ENCODE data around the gene ZNF410. TPM values are rescaled to one million over a fixed set of nuclear protein-coding genes. Genes with fewer than 3 reads are reported as not detected.
A peak's percentile ranks its signal among the peaks of the same experiment; 100 is the strongest.
"Not testable (repeated sequence)": the region's sequence is repeated elsewhere in the genome, so short reads cannot be mapped to it uniquely, and the experiment has no call there.

ZNF410 gene
- total RNA-seq, 1 donor from 2014 or later, result 70.1 TPM

DNA sequence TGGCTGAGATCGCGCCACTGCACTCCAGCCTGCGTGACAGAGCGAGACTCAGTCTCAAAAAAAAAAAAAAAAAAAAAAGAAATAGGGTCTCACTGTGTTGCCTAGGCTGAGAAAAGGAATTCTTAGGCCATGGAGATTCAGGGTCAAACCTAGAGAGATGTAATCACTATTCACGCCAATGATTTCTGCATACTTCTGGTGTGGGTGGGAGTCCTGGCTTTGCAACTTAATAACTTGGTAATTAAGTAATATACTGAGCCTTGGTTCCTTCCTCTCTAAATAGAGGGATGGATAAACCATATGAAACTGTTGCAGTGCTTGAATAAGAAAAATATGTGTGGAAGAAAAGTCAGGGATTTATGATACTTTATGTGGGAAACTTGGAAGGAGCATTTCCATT lies 2.7 kb downstream of the ZNF410 start:
- Mint-ChIP-seq H3K4me3 (no peak overlapping the region), H3K36me3 (ENCODE audit: low read depth) (peaks cover 22% of the 10 kb centered on the region), H3K27me3 (ENCODE audit: insufficient read depth) (no peaks in the 10 kb centered on the region), H3K9me3 (no peaks in the 10 kb centered on the region), H3K4me1 (ENCODE audit: low read depth) (peaks cover 62% of the 10 kb centered on the region), H3K27ac (no peak overlapping the region)
- intact Hi-C loops (cut with micrococcal nuclease), result loop anchor here (5.0 kb wide), 2 partner anchors 147 to 322 kb away; partner anchors contain the start of gene ACOT2
- no peak for DNase-seq (ENCODE audit: low spot score)

DNA sequence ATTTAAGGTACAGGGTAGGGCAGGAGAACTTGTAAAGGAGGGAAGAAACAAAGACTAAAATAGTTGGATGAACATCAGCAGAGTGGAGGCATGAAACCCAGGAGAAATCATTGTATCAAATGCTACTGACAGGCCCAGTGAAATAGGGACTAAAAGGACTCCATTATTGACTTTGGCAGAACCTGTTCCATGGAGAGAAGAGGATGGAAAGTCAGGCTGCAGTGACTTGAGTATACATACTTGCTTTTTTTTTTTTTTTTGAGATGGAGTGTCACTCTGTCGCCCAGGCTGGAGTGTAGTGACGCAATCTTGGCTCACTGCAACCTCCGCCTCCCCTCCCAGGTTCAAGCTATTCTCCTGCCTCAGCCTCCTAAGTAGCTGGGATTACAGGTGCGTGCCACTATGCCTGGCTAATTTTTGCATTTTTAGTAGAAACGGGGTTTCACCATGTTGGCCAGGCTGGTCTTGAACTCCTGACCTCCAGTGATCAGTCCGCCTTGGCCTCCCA lies 7.6 kb downstream of the ZNF410 start:
- Mint-ChIP-seq H3K36me3 (ENCODE audit: low read depth) (peaks cover 40% of the 10 kb centered on the region), H3K4me1 (ENCODE audit: low read depth) (peaks cover 35% of the 10 kb centered on the region), H3K27ac (peak overlapping the region; percentile 21)
- DNase-seq (ENCODE audit: low spot score); intact Hi-C loops (cut with micrococcal nuclease); H3K4me3 Mint-ChIP-seq; H3K27me3 Mint-ChIP-seq (ENCODE audit: insufficient read depth); H3K9me3 Mint-ChIP-seq: not testable (repeated sequence)

DNA sequence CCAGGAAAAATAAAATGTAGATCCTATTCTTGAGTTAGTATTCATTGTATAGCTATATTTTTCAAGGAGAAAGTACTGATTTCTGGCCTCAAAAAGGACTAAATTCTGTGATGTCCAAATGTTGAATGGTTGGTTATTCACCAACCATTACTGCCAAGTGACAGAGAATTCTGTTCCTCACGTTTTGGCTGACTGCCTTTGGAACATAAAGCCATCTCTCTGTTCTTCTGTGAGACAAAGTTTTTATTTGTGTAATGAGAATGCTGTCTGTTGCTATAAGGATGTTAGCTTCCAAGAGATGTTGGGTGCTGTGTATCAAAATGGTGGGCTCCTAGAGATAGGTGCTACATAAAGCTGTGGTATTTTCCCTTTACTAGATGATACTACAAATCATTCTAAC lies 9.3 kb downstream of the ZNF410 start:
- peaks cover 23% of the 10 kb centered on the region for H3K4me1 Mint-ChIP-seq (ENCODE audit: low read depth)
- DNase-seq (ENCODE audit: low spot score), result no peak
- no peaks in the 10 kb centered on the region for H3K27me3 Mint-ChIP-seq (ENCODE audit: insufficient read depth)
- H3K36me3 Mint-ChIP-seq (ENCODE audit: low read depth), result peaks cover 39% of the 10 kb centered on the region
- intact Hi-C loops (cut with micrococcal nuclease), result no loop called here
- no peak overlapping the region for H3K4me3 Mint-ChIP-seq
- no peaks in the 10 kb centered on the region for H3K9me3 Mint-ChIP-seq
- no peak overlapping the region for H3K27ac Mint-ChIP-seq

- H3K27me3 Mint-ChIP-seq (ENCODE audit: insufficient read depth), result no peaks in the 10 kb centered on the region
- peaks cover 39% of the 10 kb centered on the region for H3K36me3 Mint-ChIP-seq (ENCODE audit: low read depth)
- H3K4me3 Mint-ChIP-seq, result no peak overlapping the region
- peaks cover 20% of the 10 kb centered on the region for H3K4me1 Mint-ChIP-seq (ENCODE audit: low read depth)
- H3K9me3 Mint-ChIP-seq, result no peaks in the 10 kb centered on the region
- no peak for DNase-seq (ENCODE audit: low spot score)
- intact Hi-C loops (cut with micrococcal nuclease), result no loop called here
- H3K27ac Mint-ChIP-seq, result peak overlapping the region; percentile 30
These were observed 9.9 kb downstream of the ZNF410 start for GRCh38 chr14:73896521-73896920.

- Mint-ChIP-seq H3K27me3 (ENCODE audit: insufficient read depth) (no peaks in the 10 kb centered on the region), H3K36me3 (ENCODE audit: low read depth) (peaks cover 36% of the 10 kb centered on the region), H3K4me3 (no peak overlapping the region), H3K4me1 (ENCODE audit: low read depth) (no peaks in the 10 kb centered on the region), H3K27ac (no peak overlapping the region), H3K9me3 (no peaks in the 10 kb centered on the region)
- no peak for DNase-seq (ENCODE audit: low spot score)
- intact Hi-C loops (cut with micrococcal nuclease), result no loop called here
These were observed 16.4 kb downstream of the ZNF410 start for GRCh38 chr14:73903028-73903427.

GRCh38 chr14:73909681-73910080 lies 23.0 kb downstream of the ZNF410 start:
- Mint-ChIP-seq H3K36me3 (ENCODE audit: low read depth) (peaks cover 68% of the 10 kb centered on the region), H3K4me3 (no peak overlapping the region), H3K27me3 (ENCODE audit: insufficient read depth) (no peaks in the 10 kb centered on the region), H3K9me3 (peaks cover 9% of the 10 kb centered on the region), H3K4me1 (ENCODE audit: low read depth) (peaks cover 6% of the 10 kb centered on the region), H3K27ac (no peak overlapping the region)
- intact Hi-C loops (cut with micrococcal nuclease), result no loop called here
- DNase-seq (ENCODE audit: low spot score), result no peak

GRCh38 chr14:73913256-73913655 lies 26.6 kb downstream of the ZNF410 start:
- Mint-ChIP-seq H3K4me3 (no peak overlapping the region), H3K4me1 (ENCODE audit: low read depth) (peaks cover 6% of the 10 kb centered on the region), H3K27ac (no peak overlapping the region), H3K9me3 (peaks cover 9% of the 10 kb centered on the region), H3K36me3 (ENCODE audit: low read depth) (peaks cover 55% of the 10 kb centered on the region), H3K27me3 (ENCODE audit: insufficient read depth) (no peaks in the 10 kb centered on the region)
- intact Hi-C loops (cut with micrococcal nuclease), result no loop called here
- no peak for DNase-seq (ENCODE audit: low spot score)

- DNase-seq (ENCODE audit: low spot score), result no peak
- intact Hi-C loops (cut with micrococcal nuclease), result no loop called here
- H3K27ac Mint-ChIP-seq, result no peak overlapping the region
- peaks cover 45% of the 10 kb centered on the region for H3K36me3 Mint-ChIP-seq (ENCODE audit: low read depth)
- H3K4me1 Mint-ChIP-seq (ENCODE audit: low read depth), result peaks cover under 1% of the 10 kb centered on the region
- no peaks in the 10 kb centered on the region for H3K27me3 Mint-ChIP-seq (ENCODE audit: insufficient read depth)
- peaks cover 9% of the 10 kb centered on the region for H3K9me3 Mint-ChIP-seq
- no peak overlapping the region for H3K4me3 Mint-ChIP-seq
These were observed 29.7 kb downstream of the ZNF410 start for GRCh38 chr14:73916324-73916723.

- H3K4me3 Mint-ChIP-seq; intact Hi-C loops (cut with micrococcal nuclease); H3K27ac Mint-ChIP-seq; H3K9me3 Mint-ChIP-seq; H3K4me1 Mint-ChIP-seq (ENCODE audit: low read depth); DNase-seq (ENCODE audit: low spot score); H3K27me3 Mint-ChIP-seq (ENCODE audit: insufficient read depth): not testable (repeated sequence)
- H3K36me3 Mint-ChIP-seq (ENCODE audit: low read depth), result peaks cover 44% of the 10 kb centered on the region
These were observed 32.8 kb downstream of the ZNF410 start for GRCh38 chr14:73919457-73919856.

- H3K4me1 Mint-ChIP-seq (ENCODE audit: low read depth), result no peaks in the 10 kb centered on the region
- no peak for DNase-seq (ENCODE audit: low spot score)
- H3K36me3 Mint-ChIP-seq (ENCODE audit: low read depth), result peaks cover 69% of the 10 kb centered on the region
- no peak overlapping the region for H3K27ac Mint-ChIP-seq
- H3K27me3 Mint-ChIP-seq (ENCODE audit: insufficient read depth), result no peaks in the 10 kb centered on the region
- no peaks in the 10 kb centered on the region for H3K9me3 Mint-ChIP-seq
- intact Hi-C loops (cut with micrococcal nuclease), result no loop called here
- H3K4me3 Mint-ChIP-seq, result no peak overlapping the region
These were observed 37.7 kb downstream of the ZNF410 start for GRCh38 chr14:73924337-73924736.

DNA sequence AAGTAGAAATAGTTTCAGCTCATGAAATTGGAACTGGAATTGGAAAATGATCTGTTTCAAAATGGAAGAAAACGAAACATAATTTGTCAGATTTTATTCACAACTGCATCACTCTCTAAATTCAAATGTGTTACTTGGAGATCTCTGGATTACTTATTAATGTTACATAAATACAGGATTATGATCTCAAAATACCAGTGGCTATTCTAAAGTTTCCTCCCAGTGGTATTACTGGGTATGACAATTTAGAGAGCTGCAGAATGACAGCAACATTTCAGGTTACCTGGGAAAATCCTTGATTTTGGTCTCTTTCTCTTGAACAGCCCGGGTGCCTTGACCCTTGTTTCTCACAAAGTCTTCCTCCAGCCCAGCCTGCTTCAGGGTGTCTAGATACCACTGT lies 49.0 kb downstream of the ZNF410 start:
- Mint-ChIP-seq H3K4me3 (no peak overlapping the region), H3K9me3 (no peaks in the 10 kb centered on the region), H3K36me3 (ENCODE audit: low read depth) (peaks cover 25% of the 10 kb centered on the region), H3K27ac (no peak overlapping the region), H3K4me1 (ENCODE audit: low read depth) (peaks cover 6% of the 10 kb centered on the region), H3K27me3 (ENCODE audit: insufficient read depth) (no peaks in the 10 kb centered on the region)
- intact Hi-C loops (cut with micrococcal nuclease), result no loop called here
- no peak for DNase-seq (ENCODE audit: low spot score)

- no peak for DNase-seq (ENCODE audit: low spot score)
- Mint-ChIP-seq H3K36me3 (ENCODE audit: low read depth) (peaks cover 19% of the 10 kb centered on the region), H3K4me1 (ENCODE audit: low read depth) (no peaks in the 10 kb centered on the region), H3K27me3 (ENCODE audit: insufficient read depth) (no peaks in the 10 kb centered on the region), H3K27ac (no peak overlapping the region), H3K4me3 (no peak overlapping the region), H3K9me3 (no peaks in the 10 kb centered on the region)
- intact Hi-C loops (cut with micrococcal nuclease), result no loop called here
These were observed 49.9 kb downstream of the ZNF410 start for GRCh38 chr14:73936548-73936947.

DNA sequence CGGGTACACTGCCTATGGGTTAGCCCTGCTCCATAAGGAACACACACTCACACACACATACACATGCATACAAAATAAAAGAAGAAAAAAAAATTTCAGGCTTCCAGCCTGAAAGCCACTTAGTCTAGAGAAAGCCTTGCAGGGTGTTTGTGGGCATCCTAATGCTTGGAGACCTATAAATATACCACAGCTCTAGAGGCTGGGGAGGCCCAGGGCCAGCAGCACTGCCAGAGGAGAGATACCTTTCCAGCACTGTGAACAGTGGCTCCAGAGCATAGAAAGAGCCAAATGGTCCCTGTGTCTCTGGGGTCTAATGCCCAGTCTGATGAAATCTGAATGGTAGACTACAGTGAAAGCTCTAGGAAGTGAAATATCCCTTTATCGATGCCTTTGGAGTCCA lies 50.4 kb downstream of the ZNF410 start:
- DNase-seq (ENCODE audit: low spot score), result no peak
- Mint-ChIP-seq H3K4me3 (no peak overlapping the region), H3K36me3 (ENCODE audit: low read depth) (peaks cover 16% of the 10 kb centered on the region), H3K9me3 (no peaks in the 10 kb centered on the region), H3K27me3 (ENCODE audit: insufficient read depth) (no peaks in the 10 kb centered on the region), H3K27ac (no peak overlapping the region), H3K4me1 (ENCODE audit: low read depth) (no peaks in the 10 kb centered on the region)
- intact Hi-C loops (cut with micrococcal nuclease), result no loop called here

- no peaks in the 10 kb centered on the region for H3K36me3 Mint-ChIP-seq (ENCODE audit: low read depth)
- peaks cover 5% of the 10 kb centered on the region for H3K4me1 Mint-ChIP-seq (ENCODE audit: low read depth)
- H3K4me3 Mint-ChIP-seq, result no peak overlapping the region
- H3K27me3 Mint-ChIP-seq (ENCODE audit: insufficient read depth), result no peaks in the 10 kb centered on the region
- DNase-seq (ENCODE audit: low spot score), result no peak
- H3K27ac Mint-ChIP-seq, result no peak overlapping the region
- intact Hi-C loops (cut with micrococcal nuclease), result no loop called here
- H3K9me3 Mint-ChIP-seq, result no peaks in the 10 kb centered on the region
These were observed 55.5 kb downstream of the ZNF410 start for GRCh38 chr14:73942180-73942579.
